Thyroid gland (tissue), 4 donors: ENCODE measurements around the gene TOGARAM2. TPM values are rescaled to one million over a fixed set of nuclear protein-coding genes. Genes with fewer than 3 reads are reported as not detected.

Experiments
- DNase-seq, 2 donors: peaks; one replicate each; pipeline ENCODE4 v3.0.0-alpha.2; 2019
- H3K27ac ChIP-seq, 3 donors: fragments of 200-600 bp; sonication (generic); 1 replicate in 2 of 3; 2 replicates in 1 of 3; pipeline ENCODE4 v1.5.1; 2016 to 2019; ENCODE audit warnings: mild to moderate bottlenecking in 1 of 3, moderate library complexity in 1 of 3
- H3K27me3 ChIP-seq: fragments of 200-600 bp; sonication (generic); one replicate; pipeline ENCODE4 v1.5.1; 2019
- H3K36me3 ChIP-seq, 2 donors: fragments of 200-600 bp; sonication (generic); one replicate each; pipeline ENCODE4 v1.5.1; 2016 to 2019
- H3K4me1 ChIP-seq, 2 donors: fragments of 200-600 bp; sonication (generic); one replicate each; pipeline ENCODE4 v1.5.1; 2017 to 2019
- H3K4me3 ChIP-seq, 3 donors: fragments of 200-600 bp; sonication (generic); replicated peaks in 1 of 3; 1 replicate in 2 of 3; 2 replicates in 1 of 3; pipeline ENCODE4 v1.5.1; 2016; ENCODE audit warnings: mild to moderate bottlenecking in 1 of 3
- H3K9me3 ChIP-seq: fragments of 200-600 bp; sonication (generic); one replicate; pipeline ENCODE4 v1.5.1; 2017
- POLR2A ChIP-seq, 2 donors: fragments of 450-650 bp; IDR thresholded peaks; one replicate each; pipeline ENCODE4 v1.6.1; 2017; ENCODE audit warnings: antibody characterized with exemption in 2 of 2, mild to moderate bottlenecking in 2 of 2, moderate library complexity in 1 of 2
- WGBS, 2 donors: methylation state at CpG; one replicate each; pipeline ENCODE4 v1.1.5; 2017; 5-methylcytosine and 5-hydroxymethylcytosine counted together
- intact Hi-C: fragments of 100-400 bp; cut with DNase I; formaldehyde crosslinking; loops from one replicate; pipeline ENCODE4 v1.15.1; 2023
- total RNA-seq, 4 donors: library from RNA; depleted of rRNA; stranded (reverse); fragments of >200 nt; gene quantifications; one replicate each; pipeline ENCODE4 v1.2.3, GENCODE V29; 2016
- TF ChIP-seq, protein P1 (sequence below), 6 experiments: fragments of 200-600 bp in 3 of 6; fragments of 450-650 bp in 3 of 6; sonication (generic) in 3 of 6; IDR thresholded peaks; one replicate each; pipeline ENCODE4 v1.5.1; 2016 to 2019; ENCODE audit warnings: antibody characterized with exemption in 6 of 6, mild to moderate bottlenecking in 2 of 6, inconsistent platforms in 1 of 6, moderate library complexity in 1 of 6

TOGARAM2 gene
- total RNA-seq, 4 donors from 2014 or later = under 0.01 to 0.78 (median 0.35) TPM

DNA sequence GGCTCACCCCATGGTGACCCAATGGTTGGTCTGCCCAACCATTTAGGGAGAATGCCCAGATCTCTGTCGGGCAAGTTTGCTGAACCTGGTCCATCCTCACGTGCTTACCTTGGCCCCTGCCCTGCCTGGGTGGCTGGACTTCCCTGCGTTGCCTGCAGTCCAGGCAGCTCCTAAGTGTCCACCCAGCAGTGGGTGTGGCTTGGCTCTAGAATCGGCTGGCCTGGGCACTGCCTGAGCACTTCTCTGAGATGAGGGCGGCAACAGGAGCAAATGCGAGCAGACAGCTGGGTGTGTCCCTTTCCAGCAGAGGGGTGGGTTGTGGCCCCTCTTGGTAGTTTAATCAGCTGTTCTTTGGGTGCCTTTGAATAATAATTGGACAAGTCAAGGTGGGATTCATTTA lies 82.0 kb downstream of the TOGARAM2 start:
- no peaks in the 10 kb centered on the region for H3K36me3 ChIP-seq
- H3K4me1 ChIP-seq = peaks cover 23 to 43% of the 10 kb centered on the region in 2 donors
- no peaks in the 10 kb centered on the region for H3K9me3 ChIP-seq
- H3K4me3 ChIP-seq = no peak overlapping the region
- intact Hi-C loops = no loop called here
- WGBS, 2 donors = 46 to 64% methylated on average over 6 of the region's 6 CpGs
- no peaks in the 10 kb centered on the region for H3K27me3 ChIP-seq
- peak; percentile 89 to 94 for DNase-seq
- H3K27ac ChIP-seq = peak overlapping the region; percentile 78 to 84 (median 82)
- TF ChIP-seq POLR2A (IDR thresholded peaks at IDR 0.05) = peak in 1 of 2 donors; percentile 49
- TF ChIP-seq, protein P1, sequence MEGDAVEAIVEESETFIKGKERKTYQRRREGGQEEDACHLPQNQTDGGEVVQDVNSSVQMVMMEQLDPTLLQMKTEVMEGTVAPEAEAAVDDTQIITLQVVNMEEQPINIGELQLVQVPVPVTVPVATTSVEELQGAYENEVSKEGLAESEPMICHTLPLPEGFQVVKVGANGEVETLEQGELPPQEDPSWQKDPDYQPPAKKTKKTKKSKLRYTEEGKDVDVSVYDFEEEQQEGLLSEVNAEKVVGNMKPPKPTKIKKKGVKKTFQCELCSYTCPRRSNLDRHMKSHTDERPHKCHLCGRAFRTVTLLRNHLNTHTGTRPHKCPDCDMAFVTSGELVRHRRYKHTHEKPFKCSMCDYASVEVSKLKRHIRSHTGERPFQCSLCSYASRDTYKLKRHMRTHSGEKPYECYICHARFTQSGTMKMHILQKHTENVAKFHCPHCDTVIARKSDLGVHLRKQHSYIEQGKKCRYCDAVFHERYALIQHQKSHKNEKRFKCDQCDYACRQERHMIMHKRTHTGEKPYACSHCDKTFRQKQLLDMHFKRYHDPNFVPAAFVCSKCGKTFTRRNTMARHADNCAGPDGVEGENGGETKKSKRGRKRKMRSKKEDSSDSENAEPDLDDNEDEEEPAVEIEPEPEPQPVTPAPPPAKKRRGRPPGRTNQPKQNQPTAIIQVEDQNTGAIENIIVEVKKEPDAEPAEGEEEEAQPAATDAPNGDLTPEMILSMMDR (IDR thresholded peaks at IDR 0.05) = no peak

DNA sequence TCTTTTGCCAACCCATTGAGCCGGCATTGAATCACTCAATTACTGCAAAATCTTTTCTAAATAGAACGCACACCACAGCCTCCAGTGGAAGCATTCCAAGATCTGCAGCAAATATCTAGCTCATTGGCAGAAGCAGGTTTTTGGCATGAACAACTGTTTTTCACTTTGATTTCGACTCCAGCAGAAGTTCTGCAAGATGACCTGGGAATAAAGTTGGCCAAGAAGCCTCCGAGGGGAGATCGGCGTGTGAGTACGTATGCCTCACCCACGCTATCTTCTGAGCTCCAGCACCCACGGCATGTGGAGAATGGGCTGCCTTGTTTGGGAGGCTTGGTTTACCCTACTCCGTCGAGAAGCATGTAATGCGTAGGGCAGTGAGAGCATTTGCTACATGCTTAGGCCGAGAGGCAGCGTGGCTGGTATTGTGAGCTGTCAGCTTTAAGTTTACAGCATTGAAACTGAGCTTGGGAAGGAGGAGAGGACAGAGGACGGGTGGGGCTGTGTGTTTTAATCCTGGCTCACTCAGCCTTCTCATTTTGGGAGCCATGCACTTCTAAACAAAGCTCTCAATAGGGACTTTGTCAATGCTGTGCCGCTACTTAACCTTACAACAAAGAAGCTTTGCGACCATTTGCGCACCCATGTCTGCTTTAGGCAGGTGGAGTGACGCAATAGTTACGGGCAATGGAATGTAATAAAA lies 82.7 kb downstream of the TOGARAM2 start:
- intact Hi-C loops = no loop called here
- peaks cover 23 to 43% of the 10 kb centered on the region in 2 donors for H3K4me1 ChIP-seq
- peak overlapping the region; percentile 78 to 84 (median 82) for H3K27ac ChIP-seq

DNA sequence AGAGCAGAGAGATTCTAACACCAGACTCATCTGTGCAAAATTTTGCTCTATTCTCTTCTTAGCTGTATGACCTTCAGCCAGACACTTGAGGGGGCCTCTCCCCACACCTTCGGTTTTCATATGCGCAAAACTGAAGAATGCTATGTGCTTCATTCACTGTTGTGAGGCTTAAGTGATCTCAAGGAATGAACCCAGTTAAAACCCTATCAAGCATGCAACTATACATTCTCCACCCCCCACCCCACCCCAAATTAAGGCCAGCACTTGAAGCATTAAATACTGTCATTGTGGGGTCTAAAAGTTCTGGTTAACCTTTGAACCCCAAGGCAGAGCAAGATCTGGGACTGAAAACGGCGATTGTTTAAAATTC lies 83.2 kb downstream of the TOGARAM2 start:
- Histone ChIP-seq H3K27me3 (no peaks in the 10 kb centered on the region), H3K4me1 (peaks cover 23 to 43% of the 10 kb centered on the region in 2 donors), H3K36me3 (no peaks in the 10 kb centered on the region), H3K27ac (peak overlapping the region; percentile 78 to 84 (median 82)), H3K4me3 (no peak overlapping the region), H3K9me3 (no peaks in the 10 kb centered on the region)
- intact Hi-C loops = no loop called here
- no peak for DNase-seq
- WGBS, 2 donors = 64 to 69% methylated on average over 4 of the region's 4 CpGs
- TF ChIP-seq, protein P1 (IDR thresholded peaks at IDR 0.05) = no peak
- no peak for TF ChIP-seq POLR2A (IDR thresholded peaks at IDR 0.05)

More for the DNA sequence above, 82.7 kb downstream of the TOGARAM2 start:
- H3K36me3 ChIP-seq = no peaks in the 10 kb centered on the region
- 26 to 29% methylated on average over 20 of the region's 20 CpGs for WGBS, 2 donors
- peak; percentile 62 to 64 for DNase-seq
- H3K9me3 ChIP-seq = no peaks in the 10 kb centered on the region
- no peak for TF ChIP-seq POLR2A (IDR thresholded peaks at IDR 0.05)
- TF ChIP-seq, protein P1 (IDR thresholded peaks at IDR 0.05) = no peak
- no peak overlapping the region for H3K4me3 ChIP-seq
- no peaks in the 10 kb centered on the region for H3K27me3 ChIP-seq

DNA sequence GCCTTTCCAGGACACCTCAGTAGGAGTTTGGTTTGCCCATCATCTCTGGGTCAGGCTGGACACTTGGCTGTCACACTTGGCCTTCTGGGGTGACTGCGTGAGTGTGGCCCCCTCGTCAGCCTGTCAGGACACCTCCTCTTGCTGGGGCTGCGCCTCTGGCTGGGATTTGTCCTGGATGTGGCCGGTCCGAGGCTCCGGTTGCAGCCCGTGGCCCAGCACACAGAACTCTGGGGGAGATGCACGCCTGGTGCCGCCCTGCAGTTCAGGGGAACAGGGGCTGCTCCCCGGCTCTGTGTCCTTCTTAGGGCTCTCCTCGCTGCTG lies 83.6 kb downstream of the TOGARAM2 start:
- Histone ChIP-seq H3K9me3 (no peaks in the 10 kb centered on the region), H3K4me1 (peaks cover 23 to 43% of the 10 kb centered on the region in 2 donors), H3K36me3 (no peaks in the 10 kb centered on the region), H3K4me3 (no peak overlapping the region), H3K27me3 (no peaks in the 10 kb centered on the region), H3K27ac (peak overlapping the region; percentile 78 to 84 (median 82))
- TF ChIP-seq POLR2A (IDR thresholded peaks at IDR 0.05) = no peak
- TF ChIP-seq, protein P1 (IDR thresholded peaks at IDR 0.05) = no peak
- intact Hi-C loops = no loop called here
- no peak for DNase-seq
- WGBS, 2 donors = 59% methylated on average over 6 of the region's 11 CpGs; no CpG with 5 or more reads in 1 of the 2 donors

DNA sequence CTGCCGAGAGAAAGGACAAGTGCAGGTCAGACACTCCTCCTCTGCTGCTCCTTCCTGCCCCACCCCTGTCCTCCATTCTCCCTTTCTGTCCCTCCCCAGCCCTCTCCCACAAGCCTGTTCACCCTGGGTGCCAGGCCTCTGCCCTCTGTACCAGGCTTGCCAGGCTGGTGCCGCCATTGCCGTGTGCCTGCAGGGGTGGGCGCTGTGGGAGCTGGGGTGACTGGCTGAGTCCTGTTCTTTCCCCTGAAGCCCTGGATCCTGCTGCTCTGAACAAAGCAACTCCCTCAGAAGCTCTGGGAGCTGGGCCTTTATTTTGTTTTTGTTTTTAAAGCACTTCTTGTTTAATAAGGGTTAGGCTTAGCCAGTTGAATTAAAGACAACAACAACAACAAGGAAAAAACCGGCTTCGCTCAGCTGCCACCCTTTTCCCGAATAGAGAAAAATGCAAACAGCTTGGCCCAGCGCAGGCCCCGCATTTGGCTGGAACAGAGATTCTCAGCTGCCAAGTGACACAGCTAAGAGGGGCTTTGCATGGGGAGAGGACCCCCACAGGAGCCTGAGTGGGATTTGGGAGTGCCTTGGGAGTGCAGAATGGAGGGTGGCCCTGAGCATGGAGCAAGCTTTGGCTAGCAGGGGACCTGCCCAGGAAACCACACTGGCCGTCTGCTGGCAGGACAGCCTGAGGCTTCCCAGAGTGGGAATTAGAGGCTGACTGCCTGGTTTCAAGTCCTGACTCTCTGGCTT lies 84.1 kb downstream of the TOGARAM2 start:
- Histone ChIP-seq H3K36me3 (no peaks in the 10 kb centered on the region), H3K9me3 (no peaks in the 10 kb centered on the region), H3K4me3 (no peak overlapping the region), H3K4me1 (peaks cover 23 to 43% of the 10 kb centered on the region in 2 donors), H3K27me3 (no peaks in the 10 kb centered on the region), H3K27ac (peak overlapping the region; percentile 78 to 84 (median 82))
- intact Hi-C loops = no loop called here
- peak; percentile 48 to 66 for DNase-seq
- 37 to 43% methylated on average over 9 to 10 of the region's 10 CpGs for WGBS, 2 donors
- TF ChIP-seq, protein P1 (IDR thresholded peaks at IDR 0.05) = no peak
- TF ChIP-seq POLR2A (IDR thresholded peaks at IDR 0.05) = peak in 1 of 2 donors; percentile 9
